NB4 (cell line): Measurements from ENCODE around the gene KIF13A.

Source experiments
- DNase-seq: peaks from one replicate; pipeline ENCODE4 v3.0.0; 2010; ENCODE audit warnings: low read depth
- H3K4me3 ChIP-seq: one replicate; pipeline ENCODE4 v1.5.1; 2011; ENCODE audit warnings: mild to moderate bottlenecking, low read depth, low read length, moderate library complexity
- CTCF ChIP-seq: IDR thresholded peaks from one replicate; pipeline ENCODE4 v1.5.1; 2012; ENCODE audit warnings: low read depth, low read length
- MAX ChIP-seq: IDR thresholded peaks from 2 replicates; pipeline ENCODE4 v1.6.1; 2011; ENCODE audit warnings: low read depth, low read length
- MYC ChIP-seq: IDR thresholded peaks from 2 replicates; pipeline ENCODE4 v1.6.1; 2011; ENCODE audit warnings: low read depth, low read length
- POLR2A ChIP-seq: IDR thresholded peaks from 2 replicates; pipeline ENCODE4 v1.6.1; 2011; ENCODE audit warnings: mild to moderate bottlenecking; ENCODE audit not compliant: insufficient read length; ENCODE audit errors: extremely low read depth

KIF13A gene

GRCh38 chr6:17972074-17972952, 15.1 kb downstream of the KIF13A start:
- TF ChIP-seq MAX = no peak
- TF ChIP-seq POLR2A = no peak
- TF ChIP-seq MYC = no peak
- no peak for TF ChIP-seq CTCF
- DNase-seq = no peak
- no peak overlapping the region for H3K4me3 ChIP-seq

GRCh38 chr6:17971128-17972073, 16.0 kb downstream of the KIF13A start:
- TF ChIP-seq POLR2A (no peak), MYC (no peak), CTCF (no peak), MAX (no peak)
- DNase-seq = no peak

GRCh38 chr6:17968876-17969275, 18.6 kb downstream of the KIF13A start:
- TF ChIP-seq CTCF (no peak), MYC (no peak), POLR2A (no peak), MAX (no peak)
- no peak for DNase-seq
- H3K4me3 ChIP-seq = no peak overlapping the region

More at GRCh38 chr6:17971128-17972073, 16.0 kb downstream of the KIF13A start:
- no peak overlapping the region for H3K4me3 ChIP-seq

- no peak overlapping the region for H3K4me3 ChIP-seq
- TF ChIP-seq CTCF (no peak), MAX (no peak)
- DNase-seq = no peak
Observed at GRCh38 chr6:17967668-17968518, 19.5 kb downstream of the KIF13A start.

- TF ChIP-seq CTCF = no peak
- no peak for TF ChIP-seq MYC
- TF ChIP-seq POLR2A = no peak
- no peak for TF ChIP-seq MAX
- H3K4me3 ChIP-seq = no peak overlapping the region
- no peak for DNase-seq
Observed at GRCh38 chr6:17966451-17966850, 21.0 kb downstream of the KIF13A start.
